ENCODE results near the gene FAM174B.
A peak's percentile ranks its signal among the peaks of the same experiment; 100 is the strongest.

Gene FAM174B

DNA sequence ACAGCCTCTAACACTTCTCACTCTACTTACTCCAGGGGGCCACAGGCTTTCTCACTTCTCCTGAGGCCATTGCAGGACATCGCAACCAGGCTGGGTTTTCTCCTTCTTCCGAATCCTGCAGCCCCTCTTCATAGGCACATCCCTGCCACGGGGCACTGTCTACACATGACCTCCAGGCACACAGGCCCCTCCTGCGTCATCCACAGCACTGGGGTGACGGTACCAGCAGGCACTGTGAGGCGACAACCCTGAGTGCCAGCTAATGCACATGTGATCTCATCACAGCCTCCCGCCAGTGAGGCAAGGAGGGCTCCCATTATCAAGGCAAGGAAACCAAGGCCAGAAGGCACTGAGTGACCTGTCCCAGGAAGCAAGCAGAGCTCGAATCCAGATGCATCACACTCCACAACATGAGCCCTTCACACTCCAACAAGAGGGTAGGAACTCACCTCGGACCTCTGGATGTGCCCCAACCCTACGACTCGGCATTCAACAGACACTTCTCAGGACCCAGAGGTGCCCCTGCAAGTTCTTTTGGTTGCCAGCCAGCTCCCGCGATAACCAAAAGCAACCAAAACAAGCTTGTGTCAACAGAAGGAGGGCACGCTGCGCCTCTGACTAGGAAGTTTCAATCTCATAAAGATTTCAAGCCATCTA is 16.7 kb downstream of the FAM174B start:
- no peak for DNase-seq

- DNase-seq: no peak
Observed at GRCh38 chr15:92638291-92638708, 17.3 kb downstream of the FAM174B start.

DNA sequence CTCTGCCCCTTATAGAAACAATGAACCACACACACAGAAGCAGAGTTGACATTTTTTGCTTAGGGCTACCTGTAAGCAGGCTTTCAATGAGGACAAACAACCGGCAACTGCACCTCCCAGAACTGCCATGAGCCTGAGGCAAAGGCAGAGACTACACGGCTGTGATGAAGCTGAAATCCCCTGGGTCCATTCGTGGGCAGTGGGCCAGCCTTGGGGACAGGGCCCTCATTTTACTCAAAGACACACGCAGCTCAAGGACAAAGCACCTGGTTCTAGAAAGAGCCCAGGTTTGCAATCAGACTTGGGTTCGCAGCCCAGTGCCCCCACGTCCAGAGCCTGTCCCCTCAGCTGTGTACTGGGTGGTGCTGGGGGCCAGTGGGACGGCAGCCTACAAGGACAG is 17.9 kb downstream of the FAM174B start:
- DNase-seq: no peak

- DNase-seq: peak; percentile 22
Observed at GRCh38 chr15:92636908-92637481, 18.6 kb downstream of the FAM174B start.

- DNase-seq: no peak
Observed at GRCh38 chr15:92636401-92636907, 19.1 kb downstream of the FAM174B start.

- DNase-seq: no peak
Observed at GRCh38 chr15:92634671-92635201, 20.8 kb downstream of the FAM174B start.

DNA sequence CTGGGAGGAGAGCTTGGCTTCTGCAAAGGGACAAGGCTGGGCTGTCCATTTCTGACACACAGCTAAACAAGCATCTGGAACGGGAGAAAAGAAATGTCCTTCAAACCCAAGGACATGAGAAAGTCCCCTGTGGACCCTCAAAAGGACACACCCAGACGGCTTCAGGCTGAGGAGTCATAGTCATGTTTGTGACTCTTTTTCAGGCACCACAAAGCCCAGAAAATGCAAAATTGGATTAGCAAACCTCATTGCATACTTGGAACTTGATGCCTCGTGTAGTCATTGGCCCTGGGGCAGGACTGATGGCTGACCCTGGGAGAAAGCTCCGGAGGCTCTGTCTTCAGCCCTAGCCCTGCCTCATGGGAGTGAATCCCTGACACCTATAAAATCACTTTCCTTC is 21.5 kb downstream of the FAM174B start:
- DNase-seq: no peak

DNA sequence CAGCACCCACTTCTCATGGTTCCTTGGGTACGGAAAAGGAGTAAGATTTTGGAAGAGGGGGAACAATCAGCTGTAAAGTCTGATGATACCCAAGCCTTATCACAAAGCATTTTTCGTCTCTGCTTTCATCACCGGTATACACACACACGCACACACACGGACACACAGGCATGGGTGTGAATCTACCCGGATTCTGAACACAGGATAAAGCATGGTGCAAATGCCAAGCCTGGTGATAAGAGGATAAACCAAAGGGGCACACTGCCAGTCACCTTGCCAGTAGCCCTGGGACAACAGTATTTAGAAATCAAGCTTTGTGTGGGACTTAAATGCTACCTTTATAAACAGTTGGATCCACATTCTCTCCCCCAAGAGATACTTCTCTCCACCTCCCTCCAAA is 22.2 kb downstream of the FAM174B start:
- DNase-seq: no peak

GRCh38 chr15:92633001-92633400 is 22.6 kb downstream of the FAM174B start:
- no peak for DNase-seq

- DNase-seq: no peak
Observed at GRCh38 chr15:92631721-92632120, 23.9 kb downstream of the FAM174B start.

GRCh38 chr15:92629975-92630626 is 25.5 kb downstream of the FAM174B start:
- no peak for DNase-seq

- no peak for DNase-seq
Observed at GRCh38 chr15:92629276-92629974, 26.1 kb downstream of the FAM174B start.

- DNase-seq: no peak
Observed at GRCh38 chr15:92627014-92627413, 28.6 kb downstream of the FAM174B start.

GRCh38 chr15:92625251-92625980 is 30.2 kb downstream of the FAM174B start:
- DNase-seq: no peak

- no peak for DNase-seq
Observed at GRCh38 chr15:92624401-92624991, 31.1 kb downstream of the FAM174B start.

- DNase-seq: no peak
Observed at GRCh38 chr15:92623435-92623834, 32.1 kb downstream of the FAM174B start.

DNA sequence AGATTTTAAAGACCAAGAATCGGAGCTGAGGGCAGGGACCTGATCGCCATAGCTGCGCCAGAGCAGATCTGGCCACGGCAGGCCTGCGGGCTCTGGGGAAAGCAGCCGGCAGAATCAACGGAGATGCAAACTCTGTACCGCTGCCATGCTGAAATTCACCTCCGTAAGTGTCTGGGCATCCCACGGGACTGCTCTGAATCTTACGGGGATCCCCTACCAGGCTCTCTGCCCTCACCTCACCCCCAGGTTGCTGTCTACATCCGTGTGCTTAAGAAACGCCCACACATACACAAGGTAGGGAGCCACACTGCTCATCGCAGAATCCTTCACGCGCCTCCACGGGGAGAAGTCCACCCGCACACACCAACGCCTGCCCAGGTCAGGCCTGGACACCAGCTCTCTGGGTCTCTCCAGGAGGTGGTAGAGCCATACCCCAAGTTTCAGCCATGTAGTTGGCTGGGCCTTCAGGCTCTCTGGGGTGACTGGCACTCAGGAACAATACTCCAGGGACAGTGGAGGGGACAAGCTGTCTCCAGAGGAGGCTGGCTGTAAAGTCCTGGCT is 33.5 kb downstream of the FAM174B start:
- DNase-seq: no peak

DNA sequence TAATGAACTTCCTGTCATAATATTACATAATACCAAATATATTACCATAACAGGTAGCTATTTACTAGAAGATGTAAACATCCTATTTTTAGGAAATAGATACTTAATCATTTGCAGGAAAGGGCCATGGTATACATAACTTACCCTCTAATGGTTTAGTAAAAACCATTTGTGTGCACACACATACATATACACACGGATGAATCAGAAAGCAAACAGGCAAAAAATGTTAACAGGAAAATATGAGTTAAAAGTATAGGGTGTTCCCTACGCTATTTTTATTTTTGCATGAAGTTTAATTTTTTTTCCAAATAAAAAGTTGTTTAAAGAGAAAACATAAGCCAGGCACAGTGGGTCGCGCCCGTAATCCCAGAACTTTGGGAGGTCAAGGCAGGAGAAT is 34.6 kb downstream of the FAM174B start:
- DNase-seq: no peak

DNA sequence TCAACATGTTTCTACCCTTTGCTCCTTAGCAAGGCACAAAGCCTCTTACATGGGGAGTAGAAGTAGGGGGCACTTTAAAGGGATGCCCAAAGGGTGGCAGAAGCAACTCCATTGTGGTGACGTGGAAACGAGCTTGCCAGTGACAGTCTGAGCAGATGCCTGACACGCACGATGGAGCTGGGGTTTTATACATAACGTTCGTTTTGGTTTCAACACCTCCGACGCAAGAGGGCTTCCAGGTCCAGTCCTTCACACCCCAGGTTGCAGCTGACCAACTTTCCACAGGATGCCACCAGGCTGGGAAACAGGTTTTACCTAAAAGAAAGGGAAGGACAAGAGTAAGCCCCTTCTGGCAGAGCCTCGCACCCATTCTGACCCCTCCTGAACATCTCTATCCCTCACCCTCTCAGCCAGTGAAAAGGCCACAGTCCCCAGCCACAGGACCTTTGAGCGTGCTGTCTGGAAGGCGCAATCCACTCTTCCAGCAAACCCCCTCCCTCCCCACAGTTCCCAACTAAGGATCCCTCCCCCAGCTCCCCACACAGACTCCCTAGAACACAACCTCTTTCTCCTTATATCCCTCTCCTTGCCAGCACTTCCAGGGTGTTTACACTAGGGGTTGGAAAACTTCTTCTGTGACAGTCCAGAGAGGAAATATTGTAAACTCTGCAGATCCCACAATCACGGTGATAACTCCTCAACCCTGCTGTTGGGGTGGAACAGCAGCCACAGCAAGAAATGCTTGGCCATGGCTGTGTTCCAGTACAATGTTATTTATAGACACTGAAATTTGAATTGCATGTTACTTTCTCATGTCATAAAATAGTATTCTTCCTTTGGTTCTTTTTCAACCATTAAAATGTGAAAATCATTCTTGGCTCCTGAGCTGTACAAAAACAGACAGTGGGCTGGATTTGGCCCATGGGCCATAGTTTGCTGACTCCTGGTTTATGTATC is 36.2 kb downstream of the FAM174B start:
- DNase-seq: no peak

All from suppressor macrophage treated with lipopolysaccharide for 4 hours (primary cell).